OCI-LY3 (cell line): ENCODE measurements around the gene RAX2.

Experiments used
- CTCF ChIP-seq: fragments of 200-600, 300-600 bp; sonication (generic); IDR thresholded peaks from 2 replicates; pipeline ENCODE4 v1.5.1; 2014; ENCODE audit warnings: antibody characterized with exemption, low read length, low read depth
- EZH2phosphoT487 ChIP-seq: fragments of 200-600 bp; shearing (Covaris generic); IDR thresholded peaks from 2 replicates; pipeline ENCODE4 v1.6.1; 2018; ENCODE audit warnings: antibody characterized with exemption, mixed run types, low read depth

GRCh38 chr19:3720349-3720917 is 51.6 kb downstream of the RAX2 start:
- no peak for TF ChIP-seq CTCF
- no peak for TF ChIP-seq EZH2phosphoT487
